HepG2 (cell line): Measurements from ENCODE around the gene ILKAP.

Experiments
- PAX8 ChIP-seq: sonication (generic); formaldehyde crosslinking; IDR thresholded peaks from 2 replicates; pipeline ENCODE4 v1.8.0; 2022; ENCODE audit warnings: mild to moderate bottlenecking, missing genetic modification reagents, borderline replicate concordance
- SRF ChIP-seq: IDR thresholded peaks from 2 replicates; pipeline ENCODE4 v1.6.1; 2011; ENCODE audit warnings: mild to moderate bottlenecking, low read depth, low read length, moderate library complexity
- TBP ChIP-seq: sonication (generic); formaldehyde crosslinking; IDR thresholded peaks from 2 replicates; pipeline ENCODE4 v1.5.0; 2020; ENCODE audit warnings: missing genetic modification reagents
- TF ChIP-seq, protein P1 (sequence below): IDR thresholded peaks from 2 replicates; pipeline ENCODE4 v1.6.1; 2016; ENCODE audit warnings: missing compliant biosample characterization, missing genetic modification reagents, borderline replicate concordance
- TF ChIP-seq, protein P2 (sequence below): IDR thresholded peaks from 2 replicates; pipeline ENCODE4 v1.6.1; 2016; ENCODE audit warnings: low read depth, missing genetic modification reagents, missing compliant biosample characterization
- TF ChIP-seq, protein P3 (sequence below): sonication (generic); formaldehyde crosslinking; IDR thresholded peaks from 2 replicates; pipeline ENCODE4 v1.5.0; 2020; ENCODE audit warnings: mild to moderate bottlenecking, missing genetic modification reagents, moderate library complexity

DNA sequence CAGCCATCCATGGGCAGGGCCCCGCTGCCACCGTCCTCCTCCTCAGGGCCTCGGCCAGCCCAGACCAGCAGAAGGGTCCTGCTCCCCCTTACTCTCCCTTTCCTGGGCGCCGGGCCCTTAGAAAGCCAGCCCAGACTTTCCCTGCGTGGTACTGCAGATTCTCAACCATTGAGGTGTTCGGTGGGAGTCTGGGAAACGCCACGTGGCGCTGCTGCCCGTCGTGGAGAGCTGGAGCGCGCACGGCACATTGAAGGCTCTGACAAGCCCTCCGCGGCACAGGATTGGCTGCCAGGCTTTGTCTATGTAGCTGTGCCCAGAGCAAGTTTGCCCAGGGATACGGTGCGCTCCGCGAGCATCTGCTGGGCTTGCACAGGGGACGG, 75.4 kb downstream of the ILKAP start:
- TF ChIP-seq TBP (CRISPR knock-in tag) (no peak), SRF (no peak), PAX8 (CRISPR knock-in tag) (no peak)
- TF ChIP-seq, protein P1, sequence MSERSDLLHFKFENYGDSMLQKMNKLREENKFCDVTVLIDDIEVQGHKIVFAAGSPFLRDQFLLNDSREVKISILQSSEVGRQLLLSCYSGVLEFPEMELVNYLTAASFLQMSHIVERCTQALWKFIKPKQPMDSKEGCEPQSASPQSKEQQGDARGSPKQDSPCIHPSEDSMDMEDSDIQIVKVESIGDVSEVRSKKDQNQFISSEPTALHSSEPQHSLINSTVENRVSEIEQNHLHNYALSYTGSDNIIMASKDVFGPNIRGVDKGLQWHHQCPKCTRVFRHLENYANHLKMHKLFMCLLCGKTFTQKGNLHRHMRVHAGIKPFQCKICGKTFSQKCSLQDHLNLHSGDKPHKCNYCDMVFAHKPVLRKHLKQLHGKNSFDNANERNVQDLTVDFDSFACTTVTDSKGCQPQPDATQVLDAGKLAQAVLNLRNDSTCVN (CRISPR knock-in tag), result no peak
- TF ChIP-seq, protein P2, sequence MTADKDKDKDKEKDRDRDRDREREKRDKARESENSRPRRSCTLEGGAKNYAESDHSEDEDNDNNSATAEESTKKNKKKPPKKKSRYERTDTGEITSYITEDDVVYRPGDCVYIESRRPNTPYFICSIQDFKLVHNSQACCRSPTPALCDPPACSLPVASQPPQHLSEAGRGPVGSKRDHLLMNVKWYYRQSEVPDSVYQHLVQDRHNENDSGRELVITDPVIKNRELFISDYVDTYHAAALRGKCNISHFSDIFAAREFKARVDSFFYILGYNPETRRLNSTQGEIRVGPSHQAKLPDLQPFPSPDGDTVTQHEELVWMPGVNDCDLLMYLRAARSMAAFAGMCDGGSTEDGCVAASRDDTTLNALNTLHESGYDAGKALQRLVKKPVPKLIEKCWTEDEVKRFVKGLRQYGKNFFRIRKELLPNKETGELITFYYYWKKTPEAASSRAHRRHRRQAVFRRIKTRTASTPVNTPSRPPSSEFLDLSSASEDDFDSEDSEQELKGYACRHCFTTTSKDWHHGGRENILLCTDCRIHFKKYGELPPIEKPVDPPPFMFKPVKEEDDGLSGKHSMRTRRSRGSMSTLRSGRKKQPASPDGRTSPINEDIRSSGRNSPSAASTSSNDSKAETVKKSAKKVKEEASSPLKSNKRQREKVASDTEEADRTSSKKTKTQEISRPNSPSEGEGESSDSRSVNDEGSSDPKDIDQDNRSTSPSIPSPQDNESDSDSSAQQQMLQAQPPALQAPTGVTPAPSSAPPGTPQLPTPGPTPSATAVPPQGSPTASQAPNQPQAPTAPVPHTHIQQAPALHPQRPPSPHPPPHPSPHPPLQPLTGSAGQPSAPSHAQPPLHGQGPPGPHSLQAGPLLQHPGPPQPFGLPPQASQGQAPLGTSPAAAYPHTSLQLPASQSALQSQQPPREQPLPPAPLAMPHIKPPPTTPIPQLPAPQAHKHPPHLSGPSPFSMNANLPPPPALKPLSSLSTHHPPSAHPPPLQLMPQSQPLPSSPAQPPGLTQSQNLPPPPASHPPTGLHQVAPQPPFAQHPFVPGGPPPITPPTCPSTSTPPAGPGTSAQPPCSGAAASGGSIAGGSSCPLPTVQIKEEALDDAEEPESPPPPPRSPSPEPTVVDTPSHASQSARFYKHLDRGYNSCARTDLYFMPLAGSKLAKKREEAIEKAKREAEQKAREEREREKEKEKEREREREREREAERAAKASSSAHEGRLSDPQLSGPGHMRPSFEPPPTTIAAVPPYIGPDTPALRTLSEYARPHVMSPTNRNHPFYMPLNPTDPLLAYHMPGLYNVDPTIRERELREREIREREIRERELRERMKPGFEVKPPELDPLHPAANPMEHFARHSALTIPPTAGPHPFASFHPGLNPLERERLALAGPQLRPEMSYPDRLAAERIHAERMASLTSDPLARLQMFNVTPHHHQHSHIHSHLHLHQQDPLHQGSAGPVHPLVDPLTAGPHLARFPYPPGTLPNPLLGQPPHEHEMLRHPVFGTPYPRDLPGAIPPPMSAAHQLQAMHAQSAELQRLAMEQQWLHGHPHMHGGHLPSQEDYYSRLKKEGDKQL (CRISPR knock-in tag), result no peak
- TF ChIP-seq, protein P3, sequence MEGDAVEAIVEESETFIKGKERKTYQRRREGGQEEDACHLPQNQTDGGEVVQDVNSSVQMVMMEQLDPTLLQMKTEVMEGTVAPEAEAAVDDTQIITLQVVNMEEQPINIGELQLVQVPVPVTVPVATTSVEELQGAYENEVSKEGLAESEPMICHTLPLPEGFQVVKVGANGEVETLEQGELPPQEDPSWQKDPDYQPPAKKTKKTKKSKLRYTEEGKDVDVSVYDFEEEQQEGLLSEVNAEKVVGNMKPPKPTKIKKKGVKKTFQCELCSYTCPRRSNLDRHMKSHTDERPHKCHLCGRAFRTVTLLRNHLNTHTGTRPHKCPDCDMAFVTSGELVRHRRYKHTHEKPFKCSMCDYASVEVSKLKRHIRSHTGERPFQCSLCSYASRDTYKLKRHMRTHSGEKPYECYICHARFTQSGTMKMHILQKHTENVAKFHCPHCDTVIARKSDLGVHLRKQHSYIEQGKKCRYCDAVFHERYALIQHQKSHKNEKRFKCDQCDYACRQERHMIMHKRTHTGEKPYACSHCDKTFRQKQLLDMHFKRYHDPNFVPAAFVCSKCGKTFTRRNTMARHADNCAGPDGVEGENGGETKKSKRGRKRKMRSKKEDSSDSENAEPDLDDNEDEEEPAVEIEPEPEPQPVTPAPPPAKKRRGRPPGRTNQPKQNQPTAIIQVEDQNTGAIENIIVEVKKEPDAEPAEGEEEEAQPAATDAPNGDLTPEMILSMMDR (CRISPR knock-in tag), result no peak
